IPS-18c (cell line): ENCODE results near the gene PROM2.
"Not testable (repeated sequence)": the region's sequence is repeated elsewhere in the genome, so short reads cannot be mapped to it uniquely, and the experiment has no call there.

Experiments
- H3K4me3 ChIP-seq: 2 replicates; pipeline ENCODE4 v1.7.0; 2013; ENCODE audit warnings: low read depth, mild to moderate bottlenecking, low read length, moderate library complexity; ENCODE audit not compliant: insufficient read depth
- H3K9me3 ChIP-seq: one replicate; pipeline ENCODE4 v1.6.1; 2013; ENCODE audit warnings: mild to moderate bottlenecking, low read length, moderate library complexity; ENCODE audit not compliant: control insufficient read depth, insufficient read depth

Gene PROM2

DNA sequence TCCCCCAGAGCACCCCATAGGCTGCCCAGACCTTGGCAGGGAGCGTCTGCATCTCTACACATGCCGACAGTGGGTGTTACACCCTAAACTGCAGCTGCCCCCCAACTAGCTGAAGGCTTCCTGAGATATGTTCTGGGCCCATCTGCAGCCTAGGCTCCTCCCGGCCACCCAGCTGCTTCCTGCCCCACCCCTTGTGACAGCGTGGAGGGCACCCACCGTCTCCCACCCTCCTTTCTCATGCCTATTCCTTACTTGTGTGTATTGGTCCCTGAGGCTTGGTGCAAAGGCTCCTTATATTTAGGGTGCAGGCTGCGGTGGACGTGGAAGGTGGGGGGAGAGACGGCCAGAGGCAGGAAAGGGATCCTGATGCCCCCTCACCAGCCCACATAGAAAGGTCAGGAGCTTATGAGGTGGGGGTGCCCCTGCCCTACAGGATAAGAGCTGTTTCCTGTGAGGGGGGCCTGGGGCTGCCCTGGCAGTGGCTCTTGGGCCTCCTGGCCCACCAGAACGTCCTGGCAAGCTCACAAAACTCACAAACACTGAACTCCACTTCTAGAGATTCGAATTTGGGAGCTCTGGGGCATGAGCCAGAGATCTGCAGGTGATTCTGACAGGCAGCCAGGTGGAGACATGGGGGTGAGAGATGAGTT, 7.3 kb upstream of the PROM2 start:
- Histone ChIP-seq H3K9me3 (no peaks in the 10 kb centered on the region), H3K4me3 (no peak overlapping the region)

GRCh38 chr2:95267458-95268210, 6.6 kb upstream of the PROM2 start:
- no peaks in the 10 kb centered on the region for H3K9me3 ChIP-seq
- H3K4me3 ChIP-seq, result no peak overlapping the region

DNA sequence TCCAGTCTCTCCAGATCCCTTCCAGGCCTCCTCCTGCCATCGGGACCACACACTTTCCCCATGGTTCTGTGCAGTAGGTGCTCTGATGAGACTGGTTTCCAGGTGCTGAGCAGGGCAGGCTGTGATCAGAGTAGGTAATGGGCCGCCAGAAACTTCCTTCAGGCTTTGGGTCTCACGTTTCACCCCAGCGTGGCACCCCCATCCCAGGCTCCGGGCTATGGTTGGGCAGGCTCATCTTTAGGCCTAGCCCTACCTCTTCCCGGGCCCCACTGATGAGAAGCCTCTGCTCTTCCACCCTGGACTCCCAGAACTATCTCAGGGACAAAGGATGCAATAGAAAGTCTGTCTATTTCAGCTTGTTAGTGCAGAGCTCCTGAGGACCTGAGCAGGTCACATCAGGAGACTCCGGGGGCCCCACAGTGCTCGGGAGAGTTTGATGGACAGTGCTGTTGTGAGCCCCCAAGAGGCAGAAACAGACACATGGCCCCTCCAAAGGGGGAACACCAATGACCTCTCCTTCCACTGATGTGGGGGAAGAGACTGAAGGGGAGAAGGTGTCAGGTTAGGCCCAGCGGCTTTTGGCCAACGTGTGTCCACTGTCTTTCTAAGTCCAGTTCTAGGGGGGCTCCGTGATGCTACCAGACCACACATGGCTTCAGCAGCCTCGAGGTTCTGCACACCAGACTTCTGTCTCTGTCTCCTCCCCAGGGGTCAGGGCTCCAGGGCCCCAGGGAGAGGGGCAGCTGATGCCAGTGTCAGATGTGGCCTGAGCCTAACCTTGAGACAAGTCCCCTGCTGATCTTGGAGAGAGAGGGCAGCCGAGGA, 5.8 kb upstream of the PROM2 start:
- Histone ChIP-seq H3K9me3 (no peaks in the 10 kb centered on the region), H3K4me3 (no peak overlapping the region)

DNA sequence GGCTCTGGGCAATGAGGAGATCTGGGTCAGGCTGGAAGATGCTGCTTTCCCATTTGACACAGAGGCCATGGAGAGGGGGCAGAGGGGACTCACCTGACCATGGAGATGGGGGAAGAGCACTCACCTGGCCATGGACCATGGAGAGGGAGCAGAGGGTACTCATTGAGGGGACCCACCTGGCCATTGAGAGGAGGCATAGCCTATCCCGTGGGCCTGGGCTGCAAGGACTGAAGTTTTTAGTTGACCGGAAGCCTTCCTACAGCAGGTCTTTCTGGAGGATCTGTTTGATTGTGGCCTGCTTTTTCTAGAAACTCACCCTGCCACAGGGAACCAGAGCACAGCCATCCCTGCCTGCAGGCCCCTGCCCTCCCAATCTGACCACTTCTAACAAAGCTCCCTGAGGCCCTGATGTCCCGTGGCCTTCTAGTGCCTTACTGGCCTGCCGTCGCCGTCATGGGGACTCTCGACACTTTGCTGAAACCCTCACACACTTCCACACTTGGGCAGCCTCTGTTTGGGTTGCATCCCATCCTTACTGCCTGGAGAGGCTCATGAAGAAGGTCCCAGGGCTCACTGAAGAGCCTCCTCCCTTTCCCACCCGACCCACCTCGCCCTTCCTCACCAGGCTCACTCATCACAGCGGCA, 5.1 kb upstream of the PROM2 start:
- Histone ChIP-seq H3K9me3 (no peaks in the 10 kb centered on the region), H3K4me3 (no peak overlapping the region)

GRCh38 chr2:95269745-95270144, 4.5 kb upstream of the PROM2 start:
- not testable (repeated sequence) for H3K4me3 ChIP-seq, H3K9me3 ChIP-seq

DNA sequence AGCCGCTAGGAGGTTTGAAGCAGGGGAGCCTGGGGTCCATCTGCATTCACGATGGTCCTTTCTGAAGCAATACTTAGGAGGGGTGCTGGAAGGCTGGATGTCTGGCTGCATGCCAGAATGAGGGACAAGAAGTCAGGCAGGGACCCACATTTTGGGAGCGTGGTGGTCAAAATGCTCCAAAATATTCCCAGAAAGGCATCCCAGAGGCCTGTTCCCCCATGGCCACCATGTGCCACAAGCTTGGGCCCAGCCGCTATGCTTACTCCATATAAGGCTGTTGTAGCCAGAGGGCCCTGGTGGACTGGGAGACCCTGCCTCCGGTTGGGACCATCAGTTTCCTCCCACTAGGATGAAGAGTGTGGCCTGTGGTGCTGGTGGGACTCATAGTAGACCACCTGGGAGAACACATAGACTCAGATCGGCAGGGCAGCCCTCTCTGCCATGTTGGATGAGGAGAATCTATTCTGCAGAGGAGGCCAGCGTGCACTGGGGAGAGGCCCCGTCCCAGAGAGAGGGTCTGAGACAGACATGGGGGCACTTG, 3.6 kb upstream of the PROM2 start:
- Histone ChIP-seq H3K4me3 (no peak overlapping the region), H3K9me3 (no peaks in the 10 kb centered on the region)

- Histone ChIP-seq H3K9me3 (no peaks in the 10 kb centered on the region), H3K4me3 (no peak overlapping the region)
These were observed 2.8 kb upstream of the PROM2 start for GRCh38 chr2:95271381-95271971.

- Histone ChIP-seq H3K9me3 (no peaks in the 10 kb centered on the region), H3K4me3 (no peak overlapping the region)
These were observed 1.9 kb upstream of the PROM2 start for GRCh38 chr2:95272299-95272751.

GRCh38 chr2:95272781-95273180, 1.5 kb upstream of the PROM2 start:
- H3K9me3 ChIP-seq, result no peaks in the 10 kb centered on the region
- no peak overlapping the region for H3K4me3 ChIP-seq

GRCh38 chr2:95273566-95274290, 521 bp upstream of the PROM2 start:
- Histone ChIP-seq H3K4me3 (no peak overlapping the region), H3K9me3 (no peaks in the 10 kb centered on the region)

DNA sequence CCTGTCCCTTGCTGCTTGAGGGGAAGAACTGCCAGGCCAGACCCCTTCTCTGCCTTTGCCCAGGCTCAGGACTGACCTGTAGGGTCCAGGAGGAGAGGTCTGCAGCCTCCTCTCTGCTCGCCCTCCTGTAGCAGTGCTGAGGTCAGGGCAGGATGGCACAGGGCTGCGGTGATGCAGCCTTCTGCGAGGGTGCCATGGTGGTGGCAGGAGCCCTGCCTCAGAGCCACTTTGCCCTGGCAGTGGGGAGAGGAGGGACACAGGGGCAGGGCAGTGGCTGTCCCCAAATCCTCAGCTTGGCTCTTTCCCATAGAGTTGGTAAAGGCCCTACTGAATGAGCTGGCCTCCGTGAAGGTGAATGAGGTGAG, 884 bp downstream of the PROM2 start:
- no peaks in the 10 kb centered on the region for H3K9me3 ChIP-seq
- H3K4me3 ChIP-seq, result no peak overlapping the region

DNA sequence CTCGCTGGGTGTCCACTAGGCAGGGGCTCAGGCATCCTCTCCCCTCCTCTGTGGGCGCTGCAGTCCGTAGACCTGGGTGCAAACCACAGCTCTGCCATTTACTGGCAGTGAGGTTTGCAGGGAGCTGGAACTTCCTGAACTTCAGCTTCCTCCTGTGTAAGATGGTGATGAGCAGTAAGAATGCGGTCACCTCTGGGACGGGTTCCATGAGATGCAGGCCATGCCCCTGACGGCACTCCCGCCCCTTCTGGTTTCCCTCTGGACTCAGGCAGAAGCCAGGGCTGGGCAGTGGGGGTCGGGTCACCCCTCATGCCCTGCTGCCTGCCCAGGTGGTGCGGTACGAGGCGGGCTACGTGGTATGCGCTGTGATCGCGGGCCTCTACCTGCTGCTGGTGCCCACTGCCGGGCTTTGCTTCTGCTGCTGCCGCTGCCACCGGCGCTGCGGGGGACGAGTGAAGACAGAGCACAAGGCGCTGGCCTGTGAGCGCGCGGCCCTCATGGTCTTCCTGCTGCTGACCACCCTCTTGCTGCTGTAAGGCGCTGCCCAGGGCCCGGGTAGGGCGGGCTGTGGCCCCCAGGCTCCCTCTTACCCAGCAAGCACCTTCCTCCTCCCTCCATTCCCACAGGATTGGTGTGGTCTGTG, 1.5 kb downstream of the PROM2 start:
- no peaks in the 10 kb centered on the region for H3K9me3 ChIP-seq
- no peak overlapping the region for H3K4me3 ChIP-seq

DNA sequence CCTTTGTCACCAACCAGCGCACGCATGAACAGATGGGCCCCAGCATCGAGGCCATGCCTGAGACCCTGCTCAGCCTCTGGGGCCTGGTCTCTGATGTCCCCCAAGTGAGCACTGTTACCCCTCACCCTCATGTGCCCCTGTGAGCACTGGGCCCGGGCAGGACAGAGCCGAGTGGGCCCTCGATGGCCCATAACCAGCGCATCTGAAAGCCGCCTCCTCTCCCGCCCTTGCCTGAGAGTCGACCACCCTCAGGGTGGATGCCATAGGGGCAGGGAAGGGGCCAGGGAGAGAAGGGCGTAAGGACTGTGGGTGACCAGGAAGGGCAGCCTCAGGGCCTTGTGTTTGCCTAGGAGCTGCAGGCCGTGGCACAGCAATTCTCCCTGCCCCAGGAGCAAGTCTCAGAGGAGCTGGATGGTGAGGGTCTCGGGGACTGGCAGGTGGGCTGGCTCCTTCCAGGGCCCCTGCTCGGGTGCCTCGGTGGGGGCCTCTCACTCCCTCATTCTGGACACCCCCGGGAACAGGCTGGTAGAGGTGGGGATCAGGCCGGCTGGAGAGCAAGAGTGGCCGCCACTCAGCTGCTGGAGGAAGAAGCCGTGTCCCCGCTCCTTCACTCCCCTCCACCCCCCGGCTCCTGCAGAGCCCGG, 2.1 kb downstream of the PROM2 start:
- Histone ChIP-seq H3K4me3 (no peak overlapping the region), H3K9me3 (no peaks in the 10 kb centered on the region)

DNA sequence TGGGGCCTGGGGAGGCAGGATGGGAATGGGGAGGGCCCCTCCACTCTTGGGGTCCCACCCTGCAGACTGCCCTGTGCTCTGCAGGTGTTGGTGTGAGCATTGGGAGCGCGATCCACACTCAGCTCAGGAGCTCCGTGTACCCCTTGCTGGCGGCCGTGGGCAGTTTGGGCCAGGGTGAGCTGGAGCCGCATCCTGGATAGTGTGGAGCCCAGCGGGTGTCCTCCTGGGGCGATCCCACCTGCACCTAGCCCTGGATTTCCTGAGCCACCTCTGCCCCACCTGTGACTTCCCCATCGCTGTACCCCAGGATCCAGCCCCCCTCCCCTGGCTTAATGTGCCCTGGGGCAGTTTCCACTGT, 2.6 kb downstream of the PROM2 start:
- Histone ChIP-seq H3K4me3 (no peak overlapping the region), H3K9me3 (no peaks in the 10 kb centered on the region)

DNA sequence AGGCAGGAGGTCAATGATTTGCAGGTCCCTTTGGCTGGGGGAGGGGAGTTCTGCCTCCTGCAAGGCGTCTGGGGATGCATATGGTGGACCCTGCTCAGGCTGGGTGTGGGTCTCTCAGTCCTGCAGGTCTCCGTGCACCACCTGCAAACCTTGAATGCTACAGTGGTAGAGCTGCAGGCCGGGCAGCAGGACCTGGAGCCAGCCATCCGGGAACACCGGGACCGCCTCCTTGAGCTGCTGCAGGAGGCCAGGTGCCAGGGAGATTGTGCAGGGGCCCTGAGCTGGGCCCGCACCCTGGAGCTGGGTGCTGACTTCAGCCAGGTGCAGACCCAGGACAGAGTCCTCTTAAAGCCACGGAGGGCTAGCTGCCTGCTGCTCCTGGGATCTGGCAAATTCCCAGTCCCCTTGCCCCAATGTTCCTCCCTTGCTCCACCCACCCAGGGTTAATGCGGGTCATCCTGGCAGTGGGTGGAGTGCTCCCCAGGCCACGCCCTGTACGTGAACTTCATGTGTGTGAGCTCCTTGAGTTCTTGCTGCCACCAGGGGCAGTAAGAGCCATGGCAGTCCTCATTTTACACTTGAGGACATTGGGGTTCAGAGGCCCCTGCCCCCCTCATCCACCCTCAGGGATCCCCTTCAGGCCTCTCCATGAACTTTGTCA, 3.1 kb downstream of the PROM2 start:
- Histone ChIP-seq H3K4me3 (no peak overlapping the region), H3K9me3 (no peaks in the 10 kb centered on the region)
